ENCODE measurements around the gene EIPR1.

Gene EIPR1

DNA sequence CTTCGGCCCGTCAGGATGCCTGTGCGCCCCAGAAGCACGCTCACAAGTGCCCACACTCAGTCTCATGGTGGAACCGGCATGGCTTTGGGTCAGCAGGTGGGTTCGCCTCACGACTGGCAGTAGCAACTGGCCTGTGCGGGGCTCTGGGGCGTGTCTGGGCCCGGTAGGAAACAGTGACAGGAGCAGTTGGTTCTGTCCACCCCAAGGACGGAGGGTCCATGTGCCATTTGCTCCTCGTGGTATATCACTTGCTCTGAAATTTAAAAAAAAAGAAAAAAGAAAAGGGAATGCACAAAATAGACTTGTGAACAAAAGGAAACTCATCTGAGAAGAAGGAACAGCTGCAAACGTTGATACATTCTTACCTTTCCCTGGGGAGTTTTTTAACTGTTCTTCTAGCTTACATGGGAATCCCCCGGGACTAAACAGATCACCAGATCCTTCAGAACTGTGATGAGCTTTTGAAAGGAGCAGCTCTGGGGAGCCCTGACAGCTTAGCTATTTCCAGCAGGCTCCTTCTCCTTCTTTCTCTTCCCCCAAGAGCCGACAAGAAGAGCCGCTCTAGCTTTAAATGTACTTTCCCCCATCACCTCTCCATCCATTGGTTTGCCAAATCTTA lies 44.7 kb upstream of the EIPR1 start:
- H3K4me3 ChIP-seq (ENCODE audit: low read depth in 1 of 2, low read length in 1 of 2), result no peak overlapping the region

DNA sequence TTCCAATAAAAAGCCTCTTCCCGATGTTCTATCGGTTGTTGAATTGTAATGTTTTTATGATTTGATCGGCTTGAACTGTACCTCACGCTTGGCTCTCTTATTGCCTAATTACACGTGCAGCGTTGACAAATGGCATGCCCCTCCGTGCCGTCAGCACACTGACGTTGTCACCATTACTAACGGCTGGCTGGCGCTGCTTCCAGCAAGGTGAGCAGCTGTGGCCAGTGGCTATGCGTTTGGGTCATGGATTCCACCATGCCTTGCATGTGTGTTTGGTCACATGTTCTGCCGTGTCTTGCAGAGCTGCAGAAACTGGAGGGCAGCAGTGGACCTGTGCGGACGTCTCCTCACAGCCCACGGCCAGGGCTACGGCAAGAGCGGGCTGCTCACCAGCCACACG lies 44.0 kb upstream of the EIPR1 start:
- Histone ChIP-seq H3K36me3 (peaks cover 81% of the 10 kb centered on the region), H3K9me3 (no peaks in the 10 kb centered on the region)

More for the DNA sequence above, 44.7 kb upstream of the EIPR1 start:
- Histone ChIP-seq H3K27me3 (no peaks in the 10 kb centered on the region), H3K9me3 (no peaks in the 10 kb centered on the region), H3K27ac (no peak overlapping the region), H3K4me1 (ENCODE audit: control insufficient read depth in 1 of 2, insufficient read depth in 1 of 2, low read depth in 1 of 2, low read length in 1 of 2) (no peaks in the 10 kb centered on the region), H3K36me3 (peaks cover 83% of the 10 kb centered on the region)
- TF ChIP-seq CTCF (IDR thresholded peaks at IDR 0.05), result no peak

DNA sequence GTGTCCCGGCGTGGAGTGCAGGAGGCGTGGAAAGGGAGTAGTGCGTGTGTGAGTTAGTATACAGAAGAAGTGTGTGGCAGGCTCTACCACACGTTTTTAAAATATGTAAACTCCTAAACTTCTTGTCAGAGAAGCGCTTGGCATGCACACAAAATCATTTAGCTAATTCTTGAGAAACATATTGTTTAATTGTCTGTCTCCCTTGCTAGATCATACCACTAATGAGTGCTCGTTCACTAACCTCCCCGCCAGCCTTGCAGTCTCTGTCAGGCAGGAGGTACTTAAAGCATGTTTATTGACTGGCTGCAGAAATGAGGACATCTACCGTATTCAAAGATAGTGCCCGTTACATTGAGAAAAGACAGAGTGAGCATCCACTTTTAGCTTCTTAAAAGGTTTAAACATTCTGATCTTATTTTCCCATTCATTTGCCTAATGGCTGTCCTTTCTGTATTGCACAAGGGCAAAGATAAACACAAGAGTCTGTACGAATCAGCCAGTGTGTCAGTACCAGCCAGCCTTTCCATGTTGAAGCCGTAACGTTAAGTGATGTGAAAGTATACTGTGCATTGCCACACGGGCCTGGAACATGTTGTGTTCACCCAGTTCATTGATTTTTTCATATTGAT lies 43.3 kb upstream of the EIPR1 start:
- Histone ChIP-seq H3K27ac (no peak overlapping the region), H3K4me3 (ENCODE audit: low read depth in 1 of 2, low read length in 1 of 2) (no peak overlapping the region), H3K36me3 (peaks cover 74% of the 10 kb centered on the region), H3K9me3 (no peaks in the 10 kb centered on the region), H3K4me1 (ENCODE audit: control insufficient read depth in 1 of 2, insufficient read depth in 1 of 2, low read depth in 1 of 2, low read length in 1 of 2) (no peaks in the 10 kb centered on the region), H3K27me3 (no peaks in the 10 kb centered on the region)
- TF ChIP-seq CTCF (IDR thresholded peaks at IDR 0.05), result no peak

More for the DNA sequence above, 44.0 kb upstream of the EIPR1 start:
- no peak overlapping the region for H3K4me3 ChIP-seq (ENCODE audit: low read depth in 1 of 2, low read length in 1 of 2)
- no peak overlapping the region for H3K27ac ChIP-seq
- no peak for TF ChIP-seq CTCF (IDR thresholded peaks at IDR 0.05)
- H3K4me1 ChIP-seq (ENCODE audit: control insufficient read depth in 1 of 2, insufficient read depth in 1 of 2, low read depth in 1 of 2, low read length in 1 of 2), result no peaks in the 10 kb centered on the region
- H3K27me3 ChIP-seq, result no peaks in the 10 kb centered on the region

GRCh38 chr2:3420076-3420768 lies 42.6 kb upstream of the EIPR1 start:
- H3K27ac ChIP-seq, result no peak overlapping the region
- no peaks in the 10 kb centered on the region for H3K27me3 ChIP-seq
- no peaks in the 10 kb centered on the region for H3K4me1 ChIP-seq (ENCODE audit: control insufficient read depth in 1 of 2, insufficient read depth in 1 of 2, low read depth in 1 of 2, low read length in 1 of 2)
- no peak for TF ChIP-seq CTCF (IDR thresholded peaks at IDR 0.05)
- H3K9me3 ChIP-seq, result no peaks in the 10 kb centered on the region
- peaks cover 67% of the 10 kb centered on the region for H3K36me3 ChIP-seq
- H3K4me3 ChIP-seq (ENCODE audit: low read depth in 1 of 2, low read length in 1 of 2), result no peak overlapping the region

- H3K9me3 ChIP-seq, result no peaks in the 10 kb centered on the region
- no peak overlapping the region for H3K4me3 ChIP-seq (ENCODE audit: low read depth in 1 of 2, low read length in 1 of 2)
- no peak overlapping the region for H3K27ac ChIP-seq
- no peak for TF ChIP-seq CTCF (IDR thresholded peaks at IDR 0.05)
- H3K36me3 ChIP-seq, result peaks cover 67% of the 10 kb centered on the region
- no peaks in the 10 kb centered on the region for H3K27me3 ChIP-seq
- no peaks in the 10 kb centered on the region for H3K4me1 ChIP-seq (ENCODE audit: control insufficient read depth in 1 of 2, insufficient read depth in 1 of 2, low read depth in 1 of 2, low read length in 1 of 2)
Measured at GRCh38 chr2:3418766-3419404, 41.3 kb upstream of the EIPR1 start.
